OCI-LY3 (cell line): ENCODE results near the gene ATP6V0A4.

Source experiments
- H2AFZ ChIP-seq: fragments of 200-600, 300-600 bp; shearing (Covaris generic); 2 replicates; pipeline ENCODE4 v1.6.0; 2014; ENCODE audit warnings: antibody characterized with exemption, low read depth, low read length
- H3K27ac ChIP-seq: fragments of 200-600, 300-600 bp; sonication (generic); 2 replicates; pipeline ENCODE4 v1.5.1; 2014; ENCODE audit warnings: mild to moderate bottlenecking, low read length, moderate library complexity, mixed read lengths
- H3K27me3 ChIP-seq: fragments of 200-600, 300-600 bp; sonication (generic); 2 replicates; pipeline ENCODE4 v1.6.1; 2014; ENCODE audit warnings: low read depth, low read length, mixed read lengths
- H3K36me3 ChIP-seq: fragments of 200-600, 300-600 bp; sonication (generic); replicated peaks from 2 replicates; pipeline ENCODE3; 2014; ENCODE audit warnings: low read depth, low read length, mixed read lengths
- H3K4me1 ChIP-seq: fragments of 300-600, 200-600 bp; sonication (generic); 2 replicates; pipeline ENCODE4 v1.6.1; 2014; ENCODE audit warnings: low read length, mixed read lengths
- H3K4me2 ChIP-seq: fragments of 200-600, 300-600 bp; sonication (generic); 2 replicates; pipeline ENCODE4 v1.6.1; 2014; ENCODE audit warnings: low read length, mixed read lengths
- H3K4me3 ChIP-seq: fragments of 300-600, 200-600 bp; sonication (generic); 2 replicates; pipeline ENCODE4 v1.5.1; 2014; ENCODE audit warnings: antibody characterized with exemption, mild to moderate bottlenecking, low read length, moderate library complexity
- H3K79me2 ChIP-seq: fragments of 300-600, 200-600 bp; shearing (Covaris generic); 2 replicates; pipeline ENCODE4 v1.6.1; 2014; ENCODE audit warnings: mild to moderate bottlenecking, low read length, mixed read lengths
- H3K9ac ChIP-seq: fragments of 300-600, 200-600 bp; shearing (Covaris generic); 2 replicates; pipeline ENCODE4 v1.6.0; 2014; ENCODE audit warnings: mild to moderate bottlenecking, low read length, moderate library complexity
- H3K9me3 ChIP-seq: fragments of 200-600, 300-600 bp; shearing (Covaris generic); 2 replicates; pipeline ENCODE4 v1.6.1; 2014; ENCODE audit warnings: low read length, mixed read lengths; ENCODE audit not compliant: insufficient read depth
- H4K20me1 ChIP-seq: fragments of 200-600, 300-600 bp; sonication (generic); 2 replicates; pipeline ENCODE4 v1.6.1; 2016; ENCODE audit warnings: low read length, mixed read lengths; ENCODE audit not compliant: insufficient read depth
- EZH2phosphoT487 ChIP-seq: fragments of 200-600 bp; shearing (Covaris generic); IDR thresholded peaks from 2 replicates; pipeline ENCODE4 v1.6.1; 2018; ENCODE audit warnings: antibody characterized with exemption, mixed run types, low read depth
- TF ChIP-seq, protein P1 (sequence below): fragments of 200-600, 300-600 bp; sonication (generic); IDR thresholded peaks from 2 replicates; pipeline ENCODE4 v1.5.1; 2014; ENCODE audit warnings: antibody characterized with exemption, low read length, low read depth

ATP6V0A4 gene

DNA sequence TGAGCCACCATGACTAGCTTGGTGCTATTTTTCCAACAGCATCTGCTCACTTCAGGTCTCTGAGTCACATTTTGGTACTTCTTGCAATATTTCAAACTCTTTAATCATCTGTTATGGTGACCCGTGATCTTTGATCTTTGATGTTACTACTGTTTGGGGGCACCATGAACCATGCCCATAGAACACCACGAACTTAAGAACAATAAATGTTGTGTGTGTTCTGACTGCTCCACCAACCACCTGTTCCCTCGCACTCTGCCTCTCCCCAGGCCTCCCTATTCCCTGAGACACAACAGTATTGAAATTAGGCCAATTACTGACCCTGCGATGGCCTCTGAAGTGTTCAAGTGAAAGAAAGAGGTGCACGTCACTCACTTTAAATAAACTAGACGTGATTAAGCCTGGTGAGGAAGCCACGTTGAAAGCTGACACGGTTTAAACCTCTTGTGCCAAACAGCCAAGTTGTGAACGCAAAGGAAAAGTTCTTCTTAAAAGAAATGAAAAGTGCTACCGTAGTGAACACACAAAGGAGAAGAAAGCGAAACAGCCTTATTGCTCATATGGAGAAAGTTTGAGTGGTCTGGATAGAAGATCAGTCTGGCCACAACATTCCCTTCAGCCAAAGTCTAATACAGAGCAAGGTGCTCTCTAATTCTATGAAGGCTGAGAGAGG lies 27.2 kb upstream of the ATP6V0A4 start:
- Histone ChIP-seq H3K4me2 (no peak overlapping the region), H2AFZ (no peak overlapping the region), H3K4me1 (no peaks in the 10 kb centered on the region), H4K20me1 (no peaks in the 10 kb centered on the region), H3K27me3 (no peaks in the 10 kb centered on the region; the same call in 1 of the 2 replicates), H3K9ac (no peak overlapping the region), H3K79me2 (no peaks in the 10 kb centered on the region), H3K9me3 (no peaks in the 10 kb centered on the region), H3K4me3 (no peak overlapping the region), H3K36me3 (no peaks in the 10 kb centered on the region), H3K27ac (no peak overlapping the region)
- no peak for TF ChIP-seq EZH2phosphoT487
- TF ChIP-seq, protein P1, sequence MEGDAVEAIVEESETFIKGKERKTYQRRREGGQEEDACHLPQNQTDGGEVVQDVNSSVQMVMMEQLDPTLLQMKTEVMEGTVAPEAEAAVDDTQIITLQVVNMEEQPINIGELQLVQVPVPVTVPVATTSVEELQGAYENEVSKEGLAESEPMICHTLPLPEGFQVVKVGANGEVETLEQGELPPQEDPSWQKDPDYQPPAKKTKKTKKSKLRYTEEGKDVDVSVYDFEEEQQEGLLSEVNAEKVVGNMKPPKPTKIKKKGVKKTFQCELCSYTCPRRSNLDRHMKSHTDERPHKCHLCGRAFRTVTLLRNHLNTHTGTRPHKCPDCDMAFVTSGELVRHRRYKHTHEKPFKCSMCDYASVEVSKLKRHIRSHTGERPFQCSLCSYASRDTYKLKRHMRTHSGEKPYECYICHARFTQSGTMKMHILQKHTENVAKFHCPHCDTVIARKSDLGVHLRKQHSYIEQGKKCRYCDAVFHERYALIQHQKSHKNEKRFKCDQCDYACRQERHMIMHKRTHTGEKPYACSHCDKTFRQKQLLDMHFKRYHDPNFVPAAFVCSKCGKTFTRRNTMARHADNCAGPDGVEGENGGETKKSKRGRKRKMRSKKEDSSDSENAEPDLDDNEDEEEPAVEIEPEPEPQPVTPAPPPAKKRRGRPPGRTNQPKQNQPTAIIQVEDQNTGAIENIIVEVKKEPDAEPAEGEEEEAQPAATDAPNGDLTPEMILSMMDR = no peak

DNA sequence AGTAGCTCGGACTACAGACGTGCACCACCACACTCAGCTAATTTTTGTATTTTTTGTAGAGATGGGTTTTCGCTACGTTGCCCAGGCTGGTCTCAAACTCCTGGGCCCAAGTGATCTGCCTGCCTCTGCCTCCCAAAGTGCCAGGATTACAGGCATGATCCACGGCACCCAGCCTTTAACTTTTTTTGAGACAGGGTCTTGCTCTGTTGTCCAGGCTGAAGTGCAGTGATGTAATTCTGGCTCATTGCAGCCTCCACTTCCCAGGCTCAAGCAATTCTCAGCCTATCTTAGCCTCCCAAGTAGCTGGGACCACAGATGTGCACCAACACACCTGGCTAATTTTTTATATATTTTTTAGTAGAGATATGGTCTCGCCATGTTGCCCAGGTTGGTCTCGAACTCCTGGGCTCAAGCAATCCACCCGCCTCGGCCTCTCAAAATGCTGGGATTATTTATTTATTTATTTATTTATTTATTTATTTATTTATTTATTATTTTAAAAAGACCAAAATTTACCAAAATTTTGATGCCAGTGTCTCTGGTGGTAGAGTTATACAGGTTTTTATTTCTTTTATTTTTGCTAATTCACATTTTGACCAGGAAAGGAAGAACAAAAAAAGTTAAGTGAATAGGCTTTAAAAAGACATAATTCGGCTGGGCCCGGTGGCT lies 25.0 kb upstream of the ATP6V0A4 start:
- TF ChIP-seq, protein P1 = no peak
- no peak for TF ChIP-seq EZH2phosphoT487
- H2AFZ ChIP-seq = no peak overlapping the region
- no peak overlapping the region for H3K9ac ChIP-seq

DNA sequence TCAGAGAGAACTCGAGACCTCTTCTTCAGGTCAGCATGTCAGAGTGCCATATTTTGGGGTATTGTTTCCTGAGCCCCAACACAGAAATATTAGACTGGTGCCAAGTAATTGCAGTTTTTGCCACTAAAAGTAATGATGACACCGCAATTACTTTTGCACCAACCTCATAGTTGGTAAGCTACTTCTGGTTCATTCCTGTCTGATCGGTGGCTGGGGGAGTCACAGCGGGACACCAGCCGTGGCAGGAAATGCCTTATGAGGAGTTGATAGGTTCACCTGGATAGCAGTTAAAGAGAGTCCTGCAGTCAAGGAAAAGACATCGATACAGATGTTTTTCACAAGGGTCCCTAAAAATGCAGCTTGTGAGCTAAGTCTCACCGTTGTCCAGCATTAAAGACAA lies 23.9 kb upstream of the ATP6V0A4 start:
- no peaks in the 10 kb centered on the region for H3K4me1 ChIP-seq
- H3K4me3 ChIP-seq = no peak overlapping the region
- no peaks in the 10 kb centered on the region for H3K36me3 ChIP-seq
- H3K27me3 ChIP-seq = no peaks in the 10 kb centered on the region
- TF ChIP-seq, protein P1 = no peak
- TF ChIP-seq EZH2phosphoT487 = no peak
- H3K9me3 ChIP-seq = no peaks in the 10 kb centered on the region
- no peak overlapping the region for H2AFZ ChIP-seq
- no peaks in the 10 kb centered on the region for H3K79me2 ChIP-seq
- no peak overlapping the region for H3K4me2 ChIP-seq
- no peak overlapping the region for H3K9ac ChIP-seq
- H4K20me1 ChIP-seq = no peaks in the 10 kb centered on the region
- no peak overlapping the region for H3K27ac ChIP-seq

More for the DNA sequence above, 25.0 kb upstream of the ATP6V0A4 start:
- Histone ChIP-seq H3K79me2 (no peaks in the 10 kb centered on the region), H3K4me3 (no peak overlapping the region), H3K9me3 (no peaks in the 10 kb centered on the region), H3K27ac (no peak overlapping the region), H3K36me3 (no peaks in the 10 kb centered on the region), H3K27me3 (no peaks in the 10 kb centered on the region), H3K4me2 (no peak overlapping the region), H4K20me1 (no peaks in the 10 kb centered on the region), H3K4me1 (no peaks in the 10 kb centered on the region)

DNA sequence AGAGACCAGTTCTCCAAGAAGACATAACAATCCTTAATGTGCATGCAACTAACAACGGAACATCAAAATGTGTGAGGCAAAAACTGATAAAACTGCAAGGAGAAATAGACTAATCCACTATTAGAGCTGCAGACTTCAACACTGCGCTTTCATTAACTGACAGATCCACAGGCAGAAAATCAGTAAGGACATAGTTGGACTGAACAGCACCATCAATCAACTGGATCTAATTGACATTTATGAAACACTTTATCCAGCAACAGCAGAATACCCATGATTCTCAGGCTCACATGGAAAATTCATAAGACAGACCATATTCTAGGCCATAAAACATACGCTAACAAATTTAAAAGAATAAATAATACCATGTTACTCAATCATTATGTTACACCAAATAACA lies 21.6 kb upstream of the ATP6V0A4 start:
- Histone ChIP-seq H3K4me1 (no peaks in the 10 kb centered on the region), H3K36me3 (no peaks in the 10 kb centered on the region), H4K20me1 (no peaks in the 10 kb centered on the region), H3K4me2 (no peak overlapping the region), H2AFZ (no peak overlapping the region), H3K9me3 (no peaks in the 10 kb centered on the region), H3K9ac (no peak overlapping the region), H3K27ac (no peak overlapping the region), H3K27me3 (no peaks in the 10 kb centered on the region), H3K79me2 (no peaks in the 10 kb centered on the region), H3K4me3 (no peak overlapping the region)
- TF ChIP-seq, protein P1 = no peak
- TF ChIP-seq EZH2phosphoT487 = no peak
